IMR-90 (cell line): ENCODE measurements around the gene FANK1.
"Not testable (repeated sequence)": the region's sequence is repeated elsewhere in the genome, so short reads cannot be mapped to it uniquely, and the experiment has no call there.

Experiments
- BHLHE40 ChIP-seq: fragments of 150-350 bp; IDR thresholded peaks from 2 replicates; pipeline ENCODE4 v1.6.1; 2016; ENCODE audit warnings: mild to moderate bottlenecking, low read depth, low read length
- CEBPB ChIP-seq: IDR thresholded peaks from 2 replicates; pipeline ENCODE4 v1.6.1; 2012; ENCODE audit warnings: low read depth, low read length, improper control_type of control experiment
- CHD1 ChIP-seq: IDR thresholded peaks from 2 replicates; pipeline ENCODE4 v1.6.1; 2012; ENCODE audit warnings: low read depth, low read length, improper control_type of control experiment
- FOS ChIP-seq: fragments of 150-350 bp; IDR thresholded peaks from 2 replicates; pipeline ENCODE4 v1.6.1; 2016; ENCODE audit warnings: low read depth, low read length
- MAZ ChIP-seq: IDR thresholded peaks from 2 replicates; pipeline ENCODE4 v1.6.1; 2012; ENCODE audit warnings: low read depth, mild to moderate bottlenecking, low read length, improper control_type of control experiment, moderate library complexity, borderline replicate concordance
- MXI1 ChIP-seq: IDR thresholded peaks from 2 replicates; pipeline ENCODE4 v1.6.1; 2012; ENCODE audit warnings: low read depth, mild to moderate bottlenecking, low read length, moderate library complexity, borderline replicate concordance
- POLR2A ChIP-seq: IDR thresholded peaks from 2 replicates; pipeline ENCODE4 v1.6.1; 2012; ENCODE audit warnings: mild to moderate bottlenecking, low read depth, low read length
- RAD21 ChIP-seq: IDR thresholded peaks from 2 replicates; pipeline ENCODE4 v1.6.1; 2012; ENCODE audit warnings: low read length, improper control_type of control experiment
- RFX5 ChIP-seq: IDR thresholded peaks from 2 replicates; pipeline ENCODE4 v1.8.0; 2012; ENCODE audit warnings: low read depth, mild to moderate bottlenecking, low read length, moderate library complexity
- SMC3 ChIP-seq: fragments of 150-350 bp; IDR thresholded peaks from 2 replicates; pipeline ENCODE4 v1.6.1; 2016; ENCODE audit warnings: low read depth, mild to moderate bottlenecking, antibody characterized with exemption, low read length, moderate library complexity
- USF2 ChIP-seq: fragments of 150-350 bp; IDR thresholded peaks from 2 replicates; pipeline ENCODE4 v1.6.1; 2017; ENCODE audit warnings: mild to moderate bottlenecking, antibody characterized with exemption, low read length, low read depth
- TF ChIP-seq, protein P1 (sequence below): fragments of 150-350 bp; IDR thresholded peaks from 2 replicates; pipeline ENCODE4 v1.6.1; 2016; ENCODE audit warnings: low read depth, mild to moderate bottlenecking, low read length, moderate library complexity, borderline replicate concordance
- TF ChIP-seq, protein P2 (sequence below): conservative IDR thresholded peaks from 2 replicates; pipeline ENCODE4 v1.5.1; 2012; ENCODE audit warnings: mild to moderate bottlenecking, low read depth, low read length, improper control_type of control experiment

GRCh38 chr10:125889441-125889840, 6.9 kb upstream of the FANK1 start:
- not testable (repeated sequence) for TF ChIP-seq SMC3, POLR2A, RAD21, MXI1, BHLHE40, CEBPB, USF2, MAZ, CHD1, FOS, RFX5
- TF ChIP-seq, protein P1, sequence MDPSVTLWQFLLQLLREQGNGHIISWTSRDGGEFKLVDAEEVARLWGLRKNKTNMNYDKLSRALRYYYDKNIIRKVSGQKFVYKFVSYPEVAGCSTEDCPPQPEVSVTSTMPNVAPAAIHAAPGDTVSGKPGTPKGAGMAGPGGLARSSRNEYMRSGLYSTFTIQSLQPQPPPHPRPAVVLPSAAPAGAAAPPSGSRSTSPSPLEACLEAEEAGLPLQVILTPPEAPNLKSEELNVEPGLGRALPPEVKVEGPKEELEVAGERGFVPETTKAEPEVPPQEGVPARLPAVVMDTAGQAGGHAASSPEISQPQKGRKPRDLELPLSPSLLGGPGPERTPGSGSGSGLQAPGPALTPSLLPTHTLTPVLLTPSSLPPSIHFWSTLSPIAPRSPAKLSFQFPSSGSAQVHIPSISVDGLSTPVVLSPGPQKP = not testable (repeated sequence)
- TF ChIP-seq, protein P2, sequence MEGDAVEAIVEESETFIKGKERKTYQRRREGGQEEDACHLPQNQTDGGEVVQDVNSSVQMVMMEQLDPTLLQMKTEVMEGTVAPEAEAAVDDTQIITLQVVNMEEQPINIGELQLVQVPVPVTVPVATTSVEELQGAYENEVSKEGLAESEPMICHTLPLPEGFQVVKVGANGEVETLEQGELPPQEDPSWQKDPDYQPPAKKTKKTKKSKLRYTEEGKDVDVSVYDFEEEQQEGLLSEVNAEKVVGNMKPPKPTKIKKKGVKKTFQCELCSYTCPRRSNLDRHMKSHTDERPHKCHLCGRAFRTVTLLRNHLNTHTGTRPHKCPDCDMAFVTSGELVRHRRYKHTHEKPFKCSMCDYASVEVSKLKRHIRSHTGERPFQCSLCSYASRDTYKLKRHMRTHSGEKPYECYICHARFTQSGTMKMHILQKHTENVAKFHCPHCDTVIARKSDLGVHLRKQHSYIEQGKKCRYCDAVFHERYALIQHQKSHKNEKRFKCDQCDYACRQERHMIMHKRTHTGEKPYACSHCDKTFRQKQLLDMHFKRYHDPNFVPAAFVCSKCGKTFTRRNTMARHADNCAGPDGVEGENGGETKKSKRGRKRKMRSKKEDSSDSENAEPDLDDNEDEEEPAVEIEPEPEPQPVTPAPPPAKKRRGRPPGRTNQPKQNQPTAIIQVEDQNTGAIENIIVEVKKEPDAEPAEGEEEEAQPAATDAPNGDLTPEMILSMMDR = not testable (repeated sequence)
